ENCODE data around the gene SUPT7L. TPM values are rescaled to one million over a fixed set of nuclear protein-coding genes. Genes with fewer than 3 reads are reported as not detected.

SUPT7L gene
- total and polyA plus RNA-seq, 2 of the 13 experiments (the other 11 are each of a cell fraction or from before 2014, with no cell fraction given), result 32.9 to 77.5 TPM

GRCh38 chr2:27663285-27664153 lies at the start of gene SUPT7L, which contains the start of gene SLC4A1AP (continued):
- peak; percentile 94 for TF ChIP-seq ZNF142 (CRISPR knock-in tag; IDR thresholded peaks at IDR 0.05)
- TF ChIP-seq IRF1 (CRISPR knock-in tag; IDR thresholded peaks at IDR 0.05; ENCODE audit: low read depth), result no peak
- TF ChIP-seq ISL2 (CRISPR knock-in tag; IDR thresholded peaks at IDR 0.05), result peak; percentile 80
- TF ChIP-seq ZSCAN20 (CRISPR knock-in tag; IDR thresholded peaks at IDR 0.05; ENCODE audit: borderline replicate concordance), result peak; percentile 71; the same call in 1 of the 2 replicates
